H9 (cell line): Measurements from ENCODE around the gene NUP43. TPM values are rescaled to one million over a fixed set of nuclear protein-coding genes. Genes with fewer than 3 reads are reported as not detected.

Experiments
- DNase-seq: peaks from one replicate; pipeline ENCODE4 v3.0.0-alpha.2; 2017
- H2AFZ ChIP-seq: one replicate; pipeline ENCODE4 v1.6.1; 2013; ENCODE audit warnings: mild to moderate bottlenecking, low read length, control low read depth, moderate library complexity
- H2AK5ac ChIP-seq: 2 replicates; pipeline ENCODE4 v1.6.1; 2013; ENCODE audit warnings: low read length, control low read depth, mixed read lengths; ENCODE audit not compliant: insufficient read length
- H2BK120ac ChIP-seq: one replicate; pipeline ENCODE4 v1.6.1; 2013; ENCODE audit warnings: low read depth, mild to moderate bottlenecking, low read length, control low read depth, inconsistent platforms; ENCODE audit not compliant: poor library complexity, severe bottlenecking
- H2BK12ac ChIP-seq: 2 replicates; pipeline ENCODE4 v1.6.1; 2013; ENCODE audit warnings: low read length, control low read depth, mixed read lengths, low read depth; ENCODE audit not compliant: insufficient read length
- H2BK15ac ChIP-seq: 2 replicates; pipeline ENCODE4 v1.6.1; 2013; ENCODE audit warnings: low read depth, low read length, control low read depth
- H2BK20ac ChIP-seq: one replicate; pipeline ENCODE4 v1.6.1; 2013; ENCODE audit warnings: low read depth, mild to moderate bottlenecking, low read length, control low read depth, inconsistent platforms; ENCODE audit not compliant: poor library complexity, severe bottlenecking
- H2BK5ac ChIP-seq: 2 replicates; pipeline ENCODE4 v1.6.1; 2013; ENCODE audit warnings: low read length, control low read depth, mixed read lengths; ENCODE audit not compliant: insufficient read length
- H3K14ac ChIP-seq: 2 replicates; pipeline ENCODE4 v1.6.1; 2013; ENCODE audit warnings: low read length, control low read depth; ENCODE audit not compliant: insufficient read depth
- H3K18ac ChIP-seq: 2 replicates; pipeline ENCODE4 v1.6.1; 2013; ENCODE audit warnings: low read depth, mild to moderate bottlenecking, mixed read lengths, low read length, control low read depth; ENCODE audit not compliant: insufficient read length
- H3K23ac ChIP-seq: 2 replicates; pipeline ENCODE4 v1.6.1; 2013; ENCODE audit warnings: low read length, control low read depth, mixed read lengths, low read depth; ENCODE audit not compliant: insufficient read length
- H3K23me2 ChIP-seq: 2 replicates; pipeline ENCODE4 v1.6.1; 2013; ENCODE audit warnings: low read depth, mild to moderate bottlenecking, mixed read lengths, low read length, control low read depth; ENCODE audit not compliant: insufficient read length, poor library complexity, severe bottlenecking
- H3K27ac ChIP-seq: 2 replicates; pipeline ENCODE4 v1.5.1; 2013; ENCODE audit warnings: low read length, control low read depth, mixed read lengths, low read depth; ENCODE audit not compliant: insufficient read length
- H3K27me3 ChIP-seq: 2 replicates; pipeline ENCODE4 v1.6.1; 2013; ENCODE audit warnings: low read length, control low read depth, inconsistent platforms; ENCODE audit not compliant: insufficient read depth
- H3K4ac ChIP-seq: 2 replicates; pipeline ENCODE4 v1.6.1; 2013; ENCODE audit warnings: low read depth, mild to moderate bottlenecking, control low read depth, inconsistent platforms, low read length, moderate library complexity
- H3K4me1 ChIP-seq: 2 replicates; pipeline ENCODE4 v1.6.1; 2013; ENCODE audit warnings: low read length, control low read depth, inconsistent platforms; ENCODE audit not compliant: insufficient read depth
- H3K4me2 ChIP-seq: 2 replicates; pipeline ENCODE4 v1.6.1; 2013; ENCODE audit warnings: low read length, control low read depth, mixed read lengths; ENCODE audit not compliant: insufficient read length, insufficient read depth
- H3K56ac ChIP-seq: 2 replicates; pipeline ENCODE4 v1.6.1; 2013; ENCODE audit warnings: low read depth, mild to moderate bottlenecking, mixed read lengths, low read length, control low read depth; ENCODE audit not compliant: insufficient read length
- H3K79me1 ChIP-seq: 2 replicates; pipeline ENCODE4 v1.6.1; 2013; ENCODE audit warnings: low read depth, mild to moderate bottlenecking, moderate library complexity, low read length, control low read depth, inconsistent platforms; ENCODE audit not compliant: insufficient read depth, poor library complexity, severe bottlenecking
- H3K79me2 ChIP-seq: 2 replicates; pipeline ENCODE4 v1.6.1; 2013; ENCODE audit warnings: low read length, control low read depth, inconsistent platforms; ENCODE audit not compliant: insufficient read depth
- H3K9ac ChIP-seq: 2 replicates; pipeline ENCODE4 v1.6.1; 2013; ENCODE audit warnings: low read length, control low read depth, mixed read lengths; ENCODE audit not compliant: insufficient read length; ENCODE audit errors: extremely low read depth
- H3K9me3 ChIP-seq: one replicate; pipeline ENCODE4 v1.6.1; 2013; ENCODE audit warnings: low read depth, low read length, inconsistent platforms; ENCODE audit not compliant: control insufficient read depth
- H3T11ph ChIP-seq: one replicate; pipeline ENCODE4 v1.6.1; 2013; ENCODE audit warnings: mild to moderate bottlenecking, low read length, control low read depth, inconsistent platforms
- H4K20me1 ChIP-seq: one replicate; pipeline ENCODE4 v1.6.1; 2013; ENCODE audit not compliant: control insufficient read depth, insufficient read length, insufficient read depth
- H4K5ac ChIP-seq: 2 replicates; pipeline ENCODE4 v1.6.1; 2013; ENCODE audit warnings: low read depth, mild to moderate bottlenecking, mixed read lengths, low read length, control low read depth; ENCODE audit not compliant: insufficient read length
- H4K8ac ChIP-seq: replicated peaks from 2 replicates; pipeline ENCODE4 v1.6.1; 2013; ENCODE audit warnings: low read length, control low read depth, mixed read lengths, low read depth; ENCODE audit not compliant: insufficient read length
- H4K91ac ChIP-seq: 2 replicates; pipeline ENCODE4 v1.6.1; 2013; ENCODE audit warnings: low read depth, mild to moderate bottlenecking, moderate library complexity, mixed read lengths, low read length, control low read depth; ENCODE audit not compliant: insufficient read length
- H3K27ac Mint-ChIP-seq, 3 experiments: 2 replicates in 2 of 3; 3 replicates in 1 of 3; pipeline ENCODE4 v1.8.0; 2020 to 2021; ENCODE audit warnings: mixed read lengths in 3 of 3, mild to moderate bottlenecking in 1 of 3, moderate library complexity in 1 of 3
- H3K27me3 Mint-ChIP-seq: 2 replicates; pipeline ENCODE4 v1.8.0; 2021; ENCODE audit warnings: low read depth, mild to moderate bottlenecking, moderate library complexity, mixed read lengths
- H3K36me3 Mint-ChIP-seq, 3 experiments: 2 replicates in 2 of 3; 3 replicates in 1 of 3; pipeline ENCODE4 v1.8.0; 2020 to 2021; ENCODE audit warnings: low read depth in 3 of 3, mixed read lengths in 3 of 3; ENCODE audit not compliant: insufficient read depth in 1 of 3
- H3K4me1 Mint-ChIP-seq, 2 experiments: 2 replicates each; pipeline ENCODE4 v1.8.0; 2020; ENCODE audit warnings: mixed read lengths in 2 of 2
- H3K4me3 Mint-ChIP-seq, 2 experiments: 2 replicates in 1 of 2; 3 replicates in 1 of 2; pipeline ENCODE4 v1.8.0; 2020 to 2021; ENCODE audit warnings: mild to moderate bottlenecking in 2 of 2, mixed read lengths in 2 of 2, moderate library complexity in 1 of 2
- H3K9me3 Mint-ChIP-seq, 2 experiments: 2 replicates in 1 of 2; 3 replicates in 1 of 2; pipeline ENCODE4 v1.8.0; 2020; ENCODE audit warnings: mild to moderate bottlenecking in 2 of 2, mixed read lengths in 2 of 2, moderate library complexity in 1 of 2
- CTCF ChIP-seq: fragments of 200-600 bp; sonication (generic); conservative IDR thresholded peaks from 3 replicates; pipeline ENCODE4 v1.8.0; 2021; ENCODE audit warnings: antibody characterized with exemption, mild to moderate bottlenecking
- WGBS: extraction: QIAGEN DNeasy Blood & Tissue Kit; methylation state at CpG from one replicate; pipeline ENCODE4 v1.1.7; 2013; ENCODE audit warnings: missing lambda C conversion rate, low lambda C conversion rate, mixed read lengths; ENCODE audit not compliant: insufficient read length; ENCODE audit errors: extremely low coverage; 5-methylcytosine and 5-hydroxymethylcytosine counted together
- long read RNA-seq: library from polyadenylated mRNA; unstranded; transcript quantifications from one replicate; pipeline ENCODE4 v2.0.0, GENCODE V29; 2020
- total RNA-seq: library from RNA; stranded (reverse); gene quantifications from 2 replicates; pipeline ENCODE4 v1.2.1, GENCODE V29; 2021

NUP43 gene
- 92.1 and 102 TPM in 2 replicates for total RNA-seq
- long read RNA-seq, transcript NUP43-201 (8 exons, 3,874 nt), result major isoform, 58 of 99 reads
- long read RNA-seq, partial matches to known transcripts, result 10 of 99 reads
- long read RNA-seq, other reads (novel, unspliced or antisense), result 31 of 99 reads

- H3K4me3 Mint-ChIP-seq, result peak within 1 kb of the TSS; percentile 95 to 96
- Histone ChIP-seq H3K4me2 (peak within 1 kb of the TSS; percentile 76), H2AFZ (no peak within 1 kb of the TSS), H3K27ac (no peak within 1 kb of the TSS), H2BK5ac (no peak within 1 kb of the TSS), H3K27me3 (no peaks in the 10 kb centered on the region), H3K14ac (peak within 1 kb of the TSS; percentile 88), H3K18ac (peak within 1 kb of the TSS; percentile 73), H3K79me2 (peaks cover 13% of the 10 kb centered on the region; the same call in 1 of the 2 replicates), H2AK5ac (no peak within 1 kb of the TSS), H3K9ac (peak within 1 kb of the TSS; percentile 86), H4K20me1 (no peaks in the 10 kb centered on the region), H3K56ac (no peak within 1 kb of the TSS), H3T11ph (no peak within 1 kb of the TSS), H3K4ac (no peak within 1 kb of the TSS), H3K79me1 (no peaks in the 10 kb centered on the region), H3K23me2 (peaks cover 5% of the 10 kb centered on the region), H4K8ac (no peak within 1 kb of the TSS), H4K91ac (no peak within 1 kb of the TSS), H2BK15ac (no peak within 1 kb of the TSS), H4K5ac (no peak within 1 kb of the TSS), H3K4me1 (peaks cover 2% of the 10 kb centered on the region; the same call in 1 of the 2 replicates), H2BK120ac (no peak within 1 kb of the TSS), H2BK12ac (no peak within 1 kb of the TSS), H2BK20ac (no peak within 1 kb of the TSS), H3K23ac (no peak within 1 kb of the TSS), H3K9me3 (no peaks in the 10 kb centered on the region)
- peaks cover 17 to 20% of the 10 kb centered on the region in 2 experiments for H3K4me1 Mint-ChIP-seq
- H3K36me3 Mint-ChIP-seq, result peaks cover 8 to 25% (median 21%) of the 10 kb centered on the region in 3 experiments
- peak; percentile 61 for TF ChIP-seq CTCF
- no peaks in the 10 kb centered on the region for H3K9me3 Mint-ChIP-seq
- no peaks in the 10 kb centered on the region for H3K27me3 Mint-ChIP-seq
- peak within 1 kb of the TSS; percentile 92 to 97 (median 96) for H3K27ac Mint-ChIP-seq
- DNase-seq, result peak; percentile 96
- no CpG with 5 or more reads among the region's 41 CpGs for WGBS
Observed at GRCh38 chr6:149746147-149746946, at the start of gene NUP43. TSS of gene NUP43 (minus strand) at chr6:149746529. CDS start at chr6:149746495, 34 bp downstream.
